ENCODE results near the gene ETS1. TPM values are rescaled to one million over a fixed set of nuclear protein-coding genes. Genes with fewer than 3 reads are reported as not detected.
A peak's percentile ranks its signal among the peaks of the same experiment; 100 is the strongest.

Gene ETS1
- total RNA-seq, 4 donors from 2014 or later: 72.4 to 211 (median 165) TPM

DNA sequence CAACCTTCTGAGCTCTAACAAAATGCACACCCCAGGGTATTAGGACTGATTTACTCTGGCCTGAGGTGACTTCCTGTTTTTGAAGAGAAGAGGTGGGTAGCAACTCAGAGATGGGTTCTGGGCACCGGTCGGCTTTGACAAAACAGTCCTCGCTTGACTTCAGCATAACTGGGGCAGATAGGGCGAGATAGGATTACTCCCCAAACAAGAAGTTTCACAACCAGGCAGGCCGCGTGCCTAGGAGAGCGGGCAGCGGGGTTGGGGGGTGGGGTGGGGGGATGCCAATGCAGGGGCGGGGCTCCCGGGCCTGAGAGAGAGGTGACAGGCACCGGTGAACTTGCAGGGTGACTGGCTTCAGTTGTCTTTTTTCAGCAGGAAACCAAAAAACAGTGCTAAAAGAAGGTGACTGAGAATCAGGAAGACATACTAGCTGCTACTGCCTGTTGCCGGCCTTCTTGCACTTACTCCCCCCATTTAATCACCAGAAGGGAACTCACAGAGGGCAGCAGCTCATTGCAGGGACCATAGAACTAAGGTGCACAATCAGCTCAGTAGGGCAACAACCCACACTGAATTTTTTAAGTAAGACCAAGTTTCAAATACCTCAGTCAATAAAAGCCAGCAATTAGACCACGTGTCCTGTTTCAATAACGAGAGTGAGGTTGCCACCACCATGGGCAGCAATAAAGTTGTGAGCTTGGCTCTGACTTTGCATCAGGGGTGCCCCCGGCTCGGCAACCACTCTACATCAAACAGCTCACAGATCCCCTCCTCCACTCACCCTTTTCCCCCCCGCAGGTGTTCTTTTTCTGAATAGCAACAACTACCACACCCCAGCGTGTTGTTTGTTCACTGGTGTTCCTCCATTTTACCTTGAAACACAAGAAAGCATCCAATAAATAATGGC is 37.2 kb upstream of the ETS1 start:
- no peak for TF ChIP-seq CTCF (IDR thresholded peaks at IDR 0.05)
- no peak for ATAC-seq (ENCODE audit: low FRiP score)
- no peak for DNase-seq (ENCODE audit: low spot score)

DNA sequence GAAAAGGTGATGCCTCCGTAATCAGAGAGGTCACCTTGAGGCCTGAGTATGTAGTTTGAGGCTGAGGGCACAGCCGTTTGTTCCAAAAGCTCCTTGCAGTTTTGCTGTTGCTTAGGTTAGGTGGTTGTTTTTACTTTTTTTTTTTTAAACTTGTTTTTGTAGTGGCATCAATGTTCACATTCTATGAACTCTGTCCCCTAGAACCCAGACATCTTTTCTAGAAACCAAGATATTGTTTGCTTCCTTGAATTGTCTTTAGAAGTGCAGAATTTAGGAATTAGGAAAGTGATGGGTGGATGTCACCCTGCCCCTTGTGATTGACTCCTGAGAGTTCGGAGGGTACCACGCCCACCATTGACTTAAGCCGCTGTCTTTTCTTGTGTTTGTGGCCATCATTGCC is 35.7 kb upstream of the ETS1 start:
- TF ChIP-seq CTCF (IDR thresholded peaks at IDR 0.05): no peak
- ATAC-seq (ENCODE audit: low FRiP score) (no peak), DNase-seq (ENCODE audit: low spot score) (no peak)

DNA sequence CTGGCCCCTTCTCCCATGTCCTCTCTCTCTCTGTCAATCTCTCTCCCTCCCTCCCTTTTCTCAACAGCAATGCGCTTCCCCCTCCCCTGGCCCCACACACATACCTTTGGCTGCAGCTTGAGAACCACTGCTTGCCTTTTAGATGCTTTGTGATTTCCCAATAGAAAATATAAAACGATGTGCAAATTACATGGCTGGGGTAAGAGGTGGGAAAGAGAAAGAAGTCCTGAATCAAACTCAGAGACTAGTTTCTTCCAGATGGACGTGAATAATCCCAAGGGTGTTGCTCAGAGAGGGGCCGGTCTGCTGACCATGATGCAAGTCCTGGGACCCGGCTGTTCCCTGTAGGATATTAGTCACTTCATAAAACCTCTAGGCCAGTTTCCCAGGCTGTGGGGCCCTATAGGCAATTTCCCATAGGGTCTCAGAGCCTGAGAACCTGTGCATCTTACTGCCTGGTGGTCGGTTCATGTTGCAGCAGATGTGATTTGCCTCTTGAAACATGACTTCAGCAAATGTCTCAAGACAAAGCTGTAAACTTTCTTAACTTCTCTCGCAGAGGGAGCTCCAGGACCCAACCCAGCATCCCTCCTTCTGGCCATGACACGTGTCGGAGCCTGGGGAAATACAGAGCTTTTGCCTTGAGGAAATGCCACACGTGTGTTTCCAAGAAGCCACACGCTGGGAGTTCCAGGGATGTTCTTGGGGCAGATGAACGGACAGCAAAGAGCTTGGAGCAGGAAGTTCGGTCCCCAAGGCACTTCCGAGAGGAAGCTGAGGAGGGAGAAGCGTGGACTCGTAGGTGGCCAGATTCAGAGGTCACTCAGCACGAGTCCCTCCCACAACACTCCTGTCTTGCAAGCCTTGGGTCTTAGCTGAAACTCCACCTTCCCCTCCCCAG is 34.5 kb upstream of the ETS1 start:
- DNase-seq (ENCODE audit: low spot score): no peak

GRCh38 chr11:128620309-128621100 is 33.1 kb upstream of the ETS1 start:
- DNase-seq (ENCODE audit: low spot score) (no peak), ATAC-seq (ENCODE audit: low FRiP score) (no peak)
- no peak for TF ChIP-seq CTCF (IDR thresholded peaks at IDR 0.05)

More for the DNA sequence above, 34.5 kb upstream of the ETS1 start:
- peak; percentile 57 for ATAC-seq (ENCODE audit: low FRiP score)
- TF ChIP-seq CTCF (IDR thresholded peaks at IDR 0.05): no peak

- no peak for ATAC-seq (ENCODE audit: low FRiP score)
- TF ChIP-seq CTCF (IDR thresholded peaks at IDR 0.05): no peak
- DNase-seq (ENCODE audit: low spot score): no peak
These were observed 32.4 kb upstream of the ETS1 start for GRCh38 chr11:128619540-128620308.

DNA sequence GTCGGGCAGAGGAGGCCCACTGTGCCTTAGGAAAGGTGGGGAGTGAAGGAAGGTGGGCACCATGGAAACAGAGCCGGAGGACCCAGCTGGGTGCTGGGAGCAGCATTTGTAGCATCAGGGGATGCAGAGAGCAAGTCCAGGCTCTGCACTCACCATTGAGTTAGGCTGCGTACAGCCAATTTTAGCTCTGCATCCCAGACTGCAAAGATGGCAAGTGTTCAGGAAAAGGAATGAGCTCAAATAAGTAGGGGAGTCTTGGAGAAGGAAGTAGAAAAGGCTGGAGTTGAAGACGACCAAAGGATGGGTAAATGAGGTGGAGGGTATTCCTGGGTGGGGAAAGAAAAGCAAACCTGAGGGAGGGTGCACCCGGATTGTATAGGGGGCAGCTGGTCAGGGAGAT is 31.6 kb upstream of the ETS1 start:
- DNase-seq (ENCODE audit: low spot score): no peak
- ATAC-seq (ENCODE audit: low FRiP score): no peak
- TF ChIP-seq CTCF (IDR thresholded peaks at IDR 0.05): no peak
